ENCODE measurements around the gene TMEM108.

The TMEM108 gene

GRCh38 chr3:133206921-133207320 lies 168.7 kb downstream of the TMEM108 start:
- no peaks in the 10 kb centered on the region for H3K9me3 ChIP-seq (ENCODE audit: low read length)
- H3K9ac ChIP-seq (ENCODE audit: low read length) = no peak overlapping the region
- no peaks in the 10 kb centered on the region for H3F3A ChIP-seq (ENCODE audit: insufficient read depth, low read length)
- no peaks in the 10 kb centered on the region for H3K36me3 ChIP-seq (ENCODE audit: insufficient read depth, low read length)
- no peak overlapping the region for H3K4me3 ChIP-seq (ENCODE audit: low read depth, low read length, poor library complexity, severe bottlenecking)
- no peaks in the 10 kb centered on the region for H4K20me1 ChIP-seq (ENCODE audit: insufficient read depth, low read length)
- H3K9me2 ChIP-seq (ENCODE audit: low read depth, low read length) = no peaks in the 10 kb centered on the region
- no peaks in the 10 kb centered on the region for H3K27me3 ChIP-seq (ENCODE audit: insufficient read depth, low read length)
- H3K27ac ChIP-seq (ENCODE audit: low read depth, low read length, poor library complexity, severe bottlenecking) = no peak overlapping the region
- no peak overlapping the region for H2AFZ ChIP-seq (ENCODE audit: low read length)
- no peak for TF ChIP-seq EZH2 (IDR thresholded peaks at IDR 0.05; ENCODE audit: borderline replicate concordance, low read length)
- no peak for TF ChIP-seq CTCF (IDR thresholded peaks at IDR 0.05; ENCODE audit: low read length)
- no peak overlapping the region for H3K4me2 ChIP-seq (ENCODE audit: low read length)
- no peaks in the 10 kb centered on the region for H3K79me2 ChIP-seq (ENCODE audit: insufficient read depth, low read length)
- H3K4me1 ChIP-seq (ENCODE audit: insufficient read depth, low read length, severe bottlenecking) = no peaks in the 10 kb centered on the region

GRCh38 chr3:133208184-133208583 lies 170.0 kb downstream of the TMEM108 start:
- no peak for TF ChIP-seq CTCF (IDR thresholded peaks at IDR 0.05; ENCODE audit: low read length)
- no peak for TF ChIP-seq EZH2 (IDR thresholded peaks at IDR 0.05; ENCODE audit: borderline replicate concordance, low read length)
- Histone ChIP-seq H3K79me2 (ENCODE audit: insufficient read depth, low read length) (no peaks in the 10 kb centered on the region), H3K9me2 (ENCODE audit: low read depth, low read length) (no peaks in the 10 kb centered on the region), H3F3A (ENCODE audit: insufficient read depth, low read length) (no peaks in the 10 kb centered on the region), H3K27me3 (ENCODE audit: insufficient read depth, low read length) (no peaks in the 10 kb centered on the region), H3K4me3 (ENCODE audit: low read depth, low read length, poor library complexity, severe bottlenecking) (no peak overlapping the region), H4K20me1 (ENCODE audit: insufficient read depth, low read length) (no peaks in the 10 kb centered on the region), H2AFZ (ENCODE audit: low read length) (no peak overlapping the region), H3K4me2 (ENCODE audit: low read length) (no peak overlapping the region), H3K9ac (ENCODE audit: low read length) (no peak overlapping the region), H3K4me1 (ENCODE audit: insufficient read depth, low read length, severe bottlenecking) (no peaks in the 10 kb centered on the region), H3K27ac (ENCODE audit: low read depth, low read length, poor library complexity, severe bottlenecking) (no peak overlapping the region), H3K9me3 (ENCODE audit: low read length) (no peaks in the 10 kb centered on the region), H3K36me3 (ENCODE audit: insufficient read depth, low read length) (no peaks in the 10 kb centered on the region)

- H3K9me2 ChIP-seq (ENCODE audit: low read depth, low read length) = no peaks in the 10 kb centered on the region
- no peak overlapping the region for H3K27ac ChIP-seq (ENCODE audit: low read depth, low read length, poor library complexity, severe bottlenecking)
- H3F3A ChIP-seq (ENCODE audit: insufficient read depth, low read length) = no peaks in the 10 kb centered on the region
- H3K79me2 ChIP-seq (ENCODE audit: insufficient read depth, low read length) = no peaks in the 10 kb centered on the region
- H3K9me3 ChIP-seq (ENCODE audit: low read length) = no peaks in the 10 kb centered on the region
- no peaks in the 10 kb centered on the region for H4K20me1 ChIP-seq (ENCODE audit: insufficient read depth, low read length)
- no peak overlapping the region for H3K4me3 ChIP-seq (ENCODE audit: low read depth, low read length, poor library complexity, severe bottlenecking)
- H3K4me2 ChIP-seq (ENCODE audit: low read length) = no peak overlapping the region
- TF ChIP-seq CTCF (IDR thresholded peaks at IDR 0.05; ENCODE audit: low read length) = no peak
- no peak for TF ChIP-seq EZH2 (IDR thresholded peaks at IDR 0.05; ENCODE audit: borderline replicate concordance, low read length)
- H2AFZ ChIP-seq (ENCODE audit: low read length) = no peak overlapping the region
- no peak overlapping the region for H3K9ac ChIP-seq (ENCODE audit: low read length)
- no peaks in the 10 kb centered on the region for H3K36me3 ChIP-seq (ENCODE audit: insufficient read depth, low read length)
- no peaks in the 10 kb centered on the region for H3K27me3 ChIP-seq (ENCODE audit: insufficient read depth, low read length)
- no peaks in the 10 kb centered on the region for H3K4me1 ChIP-seq (ENCODE audit: insufficient read depth, low read length, severe bottlenecking)
These were observed 171.8 kb downstream of the TMEM108 start for GRCh38 chr3:133209871-133210550.

All from OCI-LY1 (cell line).